ENCODE data around the gene RPS6KA5. TPM values are rescaled to one million over a fixed set of nuclear protein-coding genes. Genes with fewer than 3 reads are reported as not detected.
"Not testable (repeated sequence)": the region's sequence is repeated elsewhere in the genome, so short reads cannot be mapped to it uniquely, and the experiment has no call there.

Gene RPS6KA5
- total RNA-seq, 1 donor from 2014 or later: 1.0 TPM

DNA sequence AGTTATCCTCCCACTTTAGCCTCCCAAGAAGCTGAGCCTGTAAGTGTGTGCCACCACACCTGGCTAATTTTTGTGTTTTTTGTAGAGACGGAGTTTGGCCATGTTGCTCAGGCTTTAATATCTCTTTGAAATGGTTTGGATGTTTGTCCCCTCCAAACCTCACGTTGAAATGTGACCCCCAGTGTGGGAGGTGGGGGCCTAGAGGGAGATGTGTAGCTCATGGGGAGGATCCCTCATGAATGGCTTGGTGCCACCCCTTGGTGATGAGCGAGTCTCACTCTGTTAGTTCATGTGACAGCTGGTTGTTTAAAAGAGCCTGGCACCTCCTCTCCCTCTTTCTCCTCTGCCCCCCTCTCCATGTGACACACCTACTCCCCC lies 220.6 kb downstream of the RPS6KA5 start:
- no peaks in the 10 kb centered on the region for H3K36me3 ChIP-seq (ENCODE audit: insufficient read depth, low read length)
- no peak overlapping the region for H3K27ac Mint-ChIP-seq (ENCODE audit: unreplicated experiment)
- no peak overlapping the region for H3K4me3 Mint-ChIP-seq (ENCODE audit: unreplicated experiment)
- peaks cover 8% of the 10 kb centered on the region for H3K9me3 Mint-ChIP-seq (ENCODE audit: unreplicated experiment)
- H3K4me1 ChIP-seq (ENCODE audit: insufficient read depth, low read length): no peaks in the 10 kb centered on the region
- H2AFZ ChIP-seq (ENCODE audit: low read depth, low read length): no peak overlapping the region
- H3K4me1 Mint-ChIP-seq (ENCODE audit: low read depth, unreplicated experiment): peaks cover 9% of the 10 kb centered on the region
- no peaks in the 10 kb centered on the region for H3K9me3 ChIP-seq (ENCODE audit: insufficient read depth, low read depth, low read length)
- H3K36me3 Mint-ChIP-seq (ENCODE audit: low read depth, unreplicated experiment): no peaks in the 10 kb centered on the region
- no peak for TF ChIP-seq EZH2 (IDR thresholded peaks at IDR 0.05; ENCODE audit: insufficient read depth, low read length)
- TF ChIP-seq, protein P1, sequence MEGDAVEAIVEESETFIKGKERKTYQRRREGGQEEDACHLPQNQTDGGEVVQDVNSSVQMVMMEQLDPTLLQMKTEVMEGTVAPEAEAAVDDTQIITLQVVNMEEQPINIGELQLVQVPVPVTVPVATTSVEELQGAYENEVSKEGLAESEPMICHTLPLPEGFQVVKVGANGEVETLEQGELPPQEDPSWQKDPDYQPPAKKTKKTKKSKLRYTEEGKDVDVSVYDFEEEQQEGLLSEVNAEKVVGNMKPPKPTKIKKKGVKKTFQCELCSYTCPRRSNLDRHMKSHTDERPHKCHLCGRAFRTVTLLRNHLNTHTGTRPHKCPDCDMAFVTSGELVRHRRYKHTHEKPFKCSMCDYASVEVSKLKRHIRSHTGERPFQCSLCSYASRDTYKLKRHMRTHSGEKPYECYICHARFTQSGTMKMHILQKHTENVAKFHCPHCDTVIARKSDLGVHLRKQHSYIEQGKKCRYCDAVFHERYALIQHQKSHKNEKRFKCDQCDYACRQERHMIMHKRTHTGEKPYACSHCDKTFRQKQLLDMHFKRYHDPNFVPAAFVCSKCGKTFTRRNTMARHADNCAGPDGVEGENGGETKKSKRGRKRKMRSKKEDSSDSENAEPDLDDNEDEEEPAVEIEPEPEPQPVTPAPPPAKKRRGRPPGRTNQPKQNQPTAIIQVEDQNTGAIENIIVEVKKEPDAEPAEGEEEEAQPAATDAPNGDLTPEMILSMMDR (IDR thresholded peaks at IDR 0.05; ENCODE audit: insufficient read depth, low read depth, low read length): no peak
- H3K79me2 ChIP-seq (ENCODE audit: insufficient read depth, low read length): no peaks in the 10 kb centered on the region
- H3K27me3 Mint-ChIP-seq (ENCODE audit: low read depth, unreplicated experiment): peaks cover 5% of the 10 kb centered on the region
- H3K9ac ChIP-seq (ENCODE audit: low read length): no peak overlapping the region
- DNase-seq (ENCODE audit: low read depth): no peak
- no peak for FAIRE-seq
- H3K4me2 ChIP-seq (ENCODE audit: low read length): no peak overlapping the region
- no peak overlapping the region for H3K4me3 ChIP-seq (ENCODE audit: insufficient read depth, low read depth, low read length)
- no peaks in the 10 kb centered on the region for H4K20me1 ChIP-seq (ENCODE audit: insufficient read depth, low read length)
- no peaks in the 10 kb centered on the region for H3K27me3 ChIP-seq (ENCODE audit: insufficient read depth, low read length)
- H3K27ac ChIP-seq (ENCODE audit: low read depth, low read length): no peak overlapping the region

DNA sequence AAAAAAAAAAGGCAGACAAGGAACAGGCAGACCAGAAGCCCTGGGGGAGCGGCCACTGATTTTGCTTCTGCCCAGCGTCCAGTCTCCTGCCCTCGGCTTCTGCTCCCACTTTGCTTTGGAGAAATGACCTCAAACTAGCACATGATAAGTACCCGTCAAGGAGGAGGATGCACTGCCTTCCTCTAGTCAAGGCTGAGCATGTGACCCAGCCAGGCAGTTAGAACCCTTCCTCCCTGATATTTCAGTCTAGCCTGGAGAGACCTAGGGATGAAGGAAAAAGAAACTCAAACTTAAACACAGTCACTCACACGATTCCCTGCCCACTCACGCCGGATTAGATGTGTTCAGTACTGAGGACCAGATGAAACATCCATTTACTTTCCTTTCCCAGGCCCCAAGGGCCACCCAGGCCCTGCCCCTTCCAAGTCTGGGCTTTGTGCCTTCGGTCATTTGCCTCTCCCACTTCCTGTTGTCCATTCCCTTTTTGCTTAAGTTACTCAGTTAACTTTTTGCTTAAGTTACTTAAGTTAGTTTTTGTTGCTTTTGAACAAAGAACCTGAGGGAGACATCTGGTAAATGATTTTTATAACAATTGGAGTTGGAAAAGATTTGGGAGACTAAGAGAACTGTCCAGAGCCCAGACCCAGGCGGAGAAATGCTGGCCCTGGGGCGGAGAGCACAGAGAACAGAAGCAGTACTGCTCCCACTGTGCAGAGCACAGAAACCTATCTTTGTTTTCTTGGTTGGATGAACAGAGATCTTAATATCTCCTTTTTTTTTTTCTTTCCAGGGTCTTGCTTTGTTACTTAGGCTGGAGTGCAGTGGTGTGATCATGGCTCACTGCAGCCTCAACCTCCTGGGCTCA lies 221.2 kb downstream of the RPS6KA5 start:
- no peaks in the 10 kb centered on the region for H3K36me3 Mint-ChIP-seq (ENCODE audit: low read depth, unreplicated experiment)
- no peak overlapping the region for H3K27ac Mint-ChIP-seq (ENCODE audit: unreplicated experiment)
- H3K4me3 ChIP-seq (ENCODE audit: insufficient read depth, low read depth, low read length): no peak overlapping the region
- DNase-seq (ENCODE audit: low read depth) (peak; percentile 22), FAIRE-seq (no peak)
- no peak overlapping the region for H3K4me3 Mint-ChIP-seq (ENCODE audit: unreplicated experiment)
- H2AFZ ChIP-seq (ENCODE audit: low read depth, low read length): peak overlapping the region; percentile 5
- peaks cover 5% of the 10 kb centered on the region for H3K27me3 Mint-ChIP-seq (ENCODE audit: low read depth, unreplicated experiment)
- H3K36me3 ChIP-seq (ENCODE audit: insufficient read depth, low read length): no peaks in the 10 kb centered on the region
- H3K4me1 ChIP-seq (ENCODE audit: insufficient read depth, low read length): no peaks in the 10 kb centered on the region
- H3K27me3 ChIP-seq (ENCODE audit: insufficient read depth, low read length): no peaks in the 10 kb centered on the region
- no peaks in the 10 kb centered on the region for H4K20me1 ChIP-seq (ENCODE audit: insufficient read depth, low read length)
- H3K27ac ChIP-seq (ENCODE audit: low read depth, low read length): no peak overlapping the region
- no peak overlapping the region for H3K4me2 ChIP-seq (ENCODE audit: low read length)
- no peaks in the 10 kb centered on the region for H3K9me3 ChIP-seq (ENCODE audit: insufficient read depth, low read depth, low read length)
- no peak overlapping the region for H3K9ac ChIP-seq (ENCODE audit: low read length)
- no peaks in the 10 kb centered on the region for H3K79me2 ChIP-seq (ENCODE audit: insufficient read depth, low read length)
- H3K4me1 Mint-ChIP-seq (ENCODE audit: low read depth, unreplicated experiment): peaks cover 9% of the 10 kb centered on the region
- no peak for TF ChIP-seq EZH2 (IDR thresholded peaks at IDR 0.05; ENCODE audit: insufficient read depth, low read length)
- TF ChIP-seq, protein P1 (IDR thresholded peaks at IDR 0.05; ENCODE audit: insufficient read depth, low read depth, low read length): no peak
- peaks cover 8% of the 10 kb centered on the region for H3K9me3 Mint-ChIP-seq (ENCODE audit: unreplicated experiment)

DNA sequence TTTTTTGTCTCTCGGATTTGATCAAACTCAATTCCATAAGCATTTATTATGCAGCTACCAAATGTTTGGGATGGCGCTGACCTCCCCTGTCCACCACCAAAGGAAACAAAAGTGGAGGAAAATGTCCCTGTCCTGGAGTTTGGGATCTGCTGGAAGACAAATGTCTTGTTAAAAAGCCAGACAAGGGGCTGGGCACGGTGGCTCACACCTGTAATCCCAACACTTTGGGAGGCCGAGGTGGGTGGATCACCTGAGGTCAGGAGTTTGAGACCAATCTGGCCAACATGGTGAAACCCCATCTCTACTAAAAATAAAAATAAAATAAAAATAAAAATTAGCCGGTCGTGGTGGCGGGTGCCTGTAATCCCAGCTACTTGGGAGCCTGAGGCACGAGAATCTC lies 221.9 kb downstream of the RPS6KA5 start:
- FAIRE-seq; H3K27ac Mint-ChIP-seq (ENCODE audit: unreplicated experiment): not testable (repeated sequence)

More for the DNA sequence above, 221.9 kb downstream of the RPS6KA5 start:
- not testable (repeated sequence) for H2AFZ ChIP-seq (ENCODE audit: low read depth, low read length); H3K4me3 ChIP-seq (ENCODE audit: insufficient read depth, low read depth, low read length); H3K4me2 ChIP-seq (ENCODE audit: low read length); H4K20me1 ChIP-seq (ENCODE audit: insufficient read depth, low read length); H3K9me3 ChIP-seq (ENCODE audit: insufficient read depth, low read depth, low read length); H3K4me3 Mint-ChIP-seq (ENCODE audit: unreplicated experiment); H3K36me3 ChIP-seq (ENCODE audit: insufficient read depth, low read length); H3K27ac ChIP-seq (ENCODE audit: low read depth, low read length); H3K36me3 Mint-ChIP-seq (ENCODE audit: low read depth, unreplicated experiment); H3K79me2 ChIP-seq (ENCODE audit: insufficient read depth, low read length); DNase-seq (ENCODE audit: low read depth); H3K4me1 Mint-ChIP-seq (ENCODE audit: low read depth, unreplicated experiment); H3K9me3 Mint-ChIP-seq (ENCODE audit: unreplicated experiment); H3K27me3 ChIP-seq (ENCODE audit: insufficient read depth, low read length); H3K4me1 ChIP-seq (ENCODE audit: insufficient read depth, low read length); H3K9ac ChIP-seq (ENCODE audit: low read length); H3K27me3 Mint-ChIP-seq (ENCODE audit: low read depth, unreplicated experiment)

Measured in astrocyte (in vitro differentiated cells and primary cell).